CD4-positive, alpha-beta T cell treated with Interferon gamma for 1 hour (primary cell): Measurements from ENCODE around the gene IFI44L.

Source experiments
- DNase-seq: peaks from one replicate; pipeline ENCODE4 v3.0.0-alpha.2; 2020

The IFI44L gene

GRCh38 chr1:78691995-78692747 is 71.9 kb downstream of the IFI44L start:
- no peak for DNase-seq
